SK-N-SH treated with all-trans-retinoic acid at 6 μM for 48 hours (cell line): Measurements from ENCODE around the gene MYLK.

Experiments used
- ATAC-seq: fragments of 200-7000 bp; cut with Tn5 transposase; 3 replicates; pipeline ENCODE4 v1.9.1; 2020; ENCODE audit warnings: mild to moderate bottlenecking, moderate library complexity
- ARNTL ChIP-seq: fragments of 450-650 bp; formaldehyde crosslinking; IDR thresholded peaks from 2 replicates; pipeline ENCODE4 v1.5.0; 2020; ENCODE audit warnings: low read depth, mild to moderate bottlenecking, moderate library complexity, borderline replicate concordance
- BACH2 ChIP-seq: fragments of 250-450 bp; sonication (Bioruptor Pico); IDR thresholded peaks from 2 replicates; pipeline ENCODE4 v1.9.0; 2021; ENCODE audit warnings: mild to moderate bottlenecking, borderline replicate concordance
- CREB5 ChIP-seq: fragments of 250-450 bp; sonication (Bioruptor Pico); IDR thresholded peaks from 2 replicates; pipeline ENCODE4 v1.5.1; 2020; ENCODE audit warnings: low read depth, mild to moderate bottlenecking, moderate library complexity
- CSDC2 ChIP-seq: fragments of 250-450 bp; sonication (Bioruptor Pico); IDR thresholded peaks from 2 replicates; pipeline ENCODE4 v1.5.0; 2020; ENCODE audit warnings: mild to moderate bottlenecking, moderate library complexity
- ESRRG ChIP-seq: fragments of 250-450 bp; sonication (Bioruptor Pico); IDR thresholded peaks from 2 replicates; pipeline ENCODE4 v1.6.1; 2021; ENCODE audit warnings: mild to moderate bottlenecking
- GLIS3 ChIP-seq: fragments of 250-450 bp; sonication (Bioruptor Pico); IDR thresholded peaks from 2 replicates; pipeline ENCODE4 v1.5.0; 2020; ENCODE audit warnings: mild to moderate bottlenecking, moderate library complexity
- ISL1 ChIP-seq: fragments of 250-450 bp; sonication (Bioruptor Pico); IDR thresholded peaks from 2 replicates; pipeline ENCODE4 v2.1.2; 2022; ENCODE audit warnings: mild to moderate bottlenecking, moderate library complexity
- PATZ1 ChIP-seq: fragments of 250-450 bp; sonication (Bioruptor Pico); IDR thresholded peaks from 2 replicates; pipeline ENCODE4 v1.8.0; 2020; ENCODE audit warnings: mild to moderate bottlenecking, moderate library complexity, borderline replicate concordance
- POU6F1 ChIP-seq: fragments of 250-450 bp; sonication (Bioruptor Pico); IDR thresholded peaks from 2 replicates; pipeline ENCODE4 v1.8.0; 2021; ENCODE audit warnings: low read depth, mild to moderate bottlenecking, moderate library complexity, borderline replicate concordance
- PPARA ChIP-seq: fragments of 250-450 bp; sonication (Bioruptor Pico); IDR thresholded peaks from 2 replicates; pipeline ENCODE4 v1.5.0; 2020; ENCODE audit warnings: mild to moderate bottlenecking, borderline replicate concordance
- SNAI2 ChIP-seq: fragments of 250-450 bp; sonication (Bioruptor Pico); IDR thresholded peaks from 2 replicates; pipeline ENCODE4 v1.5.0; 2020; ENCODE audit warnings: mild to moderate bottlenecking, moderate library complexity
- TCF4 ChIP-seq: fragments of 250-450 bp; sonication (Bioruptor Pico); IDR thresholded peaks from 2 replicates; pipeline ENCODE4 v1.8.0; 2021; ENCODE audit warnings: mild to moderate bottlenecking, moderate library complexity, borderline replicate concordance
- TOX ChIP-seq: fragments of 250-450 bp; sonication (Bioruptor Pico); IDR thresholded peaks from 2 replicates; pipeline ENCODE4 v1.8.0; 2021; ENCODE audit warnings: mild to moderate bottlenecking, moderate library complexity, borderline replicate concordance
- TSHZ2 ChIP-seq: fragments of 250-450 bp; sonication (Bioruptor Pico); IDR thresholded peaks from 2 replicates; pipeline ENCODE4 v1.5.0; 2020; ENCODE audit warnings: mild to moderate bottlenecking, moderate library complexity
- ZC3H10 ChIP-seq: fragments of 250-450 bp; sonication (Bioruptor Pico); IDR thresholded peaks from 2 replicates; pipeline ENCODE4 v1.5.1; 2021; ENCODE audit warnings: mild to moderate bottlenecking, moderate library complexity
- ZFP3 ChIP-seq: fragments of 250-450 bp; sonication (Bioruptor Pico); IDR thresholded peaks from 2 replicates; pipeline ENCODE4 v1.5.0; 2020; ENCODE audit warnings: mild to moderate bottlenecking, moderate library complexity
- ZFP30 ChIP-seq: fragments of 450-650 bp; formaldehyde crosslinking; IDR thresholded peaks from 2 replicates; pipeline ENCODE4 v1.5.0; 2022; ENCODE audit warnings: mild to moderate bottlenecking, moderate library complexity
- ZNF565 ChIP-seq: fragments of 450-650 bp; formaldehyde crosslinking; conservative IDR thresholded peaks from 2 replicates; pipeline ENCODE4 v1.5.0; 2020; ENCODE audit warnings: low read depth, mild to moderate bottlenecking, moderate library complexity
- ZNF70 ChIP-seq: fragments of 450-650 bp; formaldehyde crosslinking; IDR thresholded peaks from 2 replicates; pipeline ENCODE4 v1.5.0; 2020; ENCODE audit warnings: mild to moderate bottlenecking, moderate library complexity
- ZNF8 ChIP-seq: fragments of 450-650 bp; formaldehyde crosslinking; IDR thresholded peaks from 2 replicates; pipeline ENCODE4 v1.5.0; 2020; ENCODE audit warnings: mild to moderate bottlenecking, moderate library complexity
- TF ChIP-seq, protein P1 (sequence below): fragments of 250-450 bp; sonication (Bioruptor Pico); IDR thresholded peaks from 2 replicates; pipeline ENCODE4 v1.5.1; 2021; ENCODE audit warnings: mild to moderate bottlenecking, moderate library complexity

Gene MYLK

GRCh38 chr3:123744064-123744463 is 140.1 kb downstream of the MYLK start:
- no peak for ATAC-seq

GRCh38 chr3:123743121-123743520 is 141.0 kb downstream of the MYLK start:
- TF ChIP-seq ISL1 (CRISPR knock-in tag) = peak; percentile 92
- 0 out of 2 replicates have a peak, but pooled peaks have one; percentile 5 for TF ChIP-seq CSDC2 (CRISPR knock-in tag)
- no peak for TF ChIP-seq PATZ1
- no peak for TF ChIP-seq CREB5
- TF ChIP-seq, all 23 proteins: peak for 2
- ATAC-seq = peak; percentile 26

More at GRCh38 chr3:123744064-123744463, 140.1 kb downstream of the MYLK start:
- TF ChIP-seq POU6F1 (CRISPR knock-in tag) (no peak), ARNTL (CRISPR knock-in tag) (no peak), ZNF70 (no peak), PPARA (CRISPR knock-in tag) (no peak), ESRRG (CRISPR knock-in tag) (no peak), ZFP30 (CRISPR knock-in tag) (no peak)

DNA sequence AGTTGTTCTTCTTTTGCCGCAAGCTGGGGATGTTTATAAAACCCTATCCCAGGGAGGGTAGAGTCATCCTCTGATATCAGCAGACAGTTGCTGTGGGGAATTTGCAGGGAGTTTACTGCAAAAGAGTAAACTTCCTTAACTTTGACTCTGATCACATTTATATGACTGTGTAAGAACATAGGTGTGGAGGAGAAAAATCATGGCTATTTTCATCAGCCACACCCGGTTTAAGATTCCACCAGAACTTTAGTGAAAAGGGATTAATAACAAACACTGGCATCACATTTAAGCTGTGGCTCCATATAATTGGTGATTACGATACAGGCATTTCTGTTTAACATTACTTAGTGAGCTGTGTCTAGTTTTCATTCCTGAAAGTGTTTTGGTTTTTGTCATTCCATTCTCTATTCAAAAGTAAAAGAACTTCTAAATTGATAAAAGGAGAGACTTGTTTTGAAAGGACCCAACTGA is 143.1 kb downstream of the MYLK start:
- peak; percentile 8; the same call in 1 of the 3 replicates for ATAC-seq
- TF ChIP-seq TCF4 (CRISPR knock-in tag) (no peak), ISL1 (CRISPR knock-in tag) (peak; percentile 33; the same call in 1 of the 2 replicates), ZC3H10 (CRISPR knock-in tag) (no peak)

- TF ChIP-seq TOX (CRISPR knock-in tag) (no peak), ZFP3 (CRISPR knock-in tag) (no peak), TCF4 (CRISPR knock-in tag) (no peak), CREB5 (no peak), CSDC2 (CRISPR knock-in tag) (no peak), SNAI2 (CRISPR knock-in tag) (no peak), ZNF565 (no peak), TSHZ2 (CRISPR knock-in tag) (no peak), ARNTL (CRISPR knock-in tag) (no peak), BACH2 (CRISPR knock-in tag) (no peak), ZNF8 (no peak), PATZ1 (no peak), GLIS3 (CRISPR knock-in tag) (no peak)
- TF ChIP-seq, protein P1, sequence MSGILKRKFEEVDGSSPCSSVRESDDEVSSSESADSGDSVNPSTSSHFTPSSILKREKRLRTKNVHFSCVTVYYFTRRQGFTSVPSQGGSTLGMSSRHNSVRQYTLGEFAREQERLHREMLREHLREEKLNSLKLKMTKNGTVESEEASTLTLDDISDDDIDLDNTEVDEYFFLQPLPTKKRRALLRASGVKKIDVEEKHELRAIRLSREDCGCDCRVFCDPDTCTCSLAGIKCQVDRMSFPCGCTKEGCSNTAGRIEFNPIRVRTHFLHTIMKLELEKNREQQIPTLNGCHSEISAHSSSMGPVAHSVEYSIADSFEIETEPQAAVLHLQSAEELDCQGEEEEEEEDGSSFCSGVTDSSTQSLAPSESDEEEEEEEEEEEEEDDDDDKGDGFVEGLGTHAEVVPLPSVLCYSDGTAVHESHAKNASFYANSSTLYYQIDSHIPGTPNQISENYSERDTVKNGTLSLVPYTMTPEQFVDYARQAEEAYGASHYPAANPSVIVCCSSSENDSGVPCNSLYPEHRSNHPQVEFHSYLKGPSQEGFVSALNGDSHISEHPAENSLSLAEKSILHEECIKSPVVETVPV (CRISPR knock-in tag) = no peak
- peak; percentile 19 for ATAC-seq
Observed at GRCh38 chr3:123740391-123740822, 143.7 kb downstream of the MYLK start.
